ENCODE measurements around the gene BOLL.
"Not testable (repeated sequence)": the region's sequence is repeated elsewhere in the genome, so short reads cannot be mapped to it uniquely, and the experiment has no call there.

Gene BOLL

GRCh38 chr2:197705912-197706838 is 78.9 kb downstream of the BOLL start:
- FAIRE-seq = no peak

- FAIRE-seq = no peak
Measured at GRCh38 chr2:197705121-197705911, 79.8 kb downstream of the BOLL start, which contains the start of gene MARS2. Gene MARS2, plus strand, starts transcription at chr2:197705369. Its CDS starts 37 bp downstream, at chr2:197705406.

GRCh38 chr2:197704434-197705120 is 80.5 kb downstream of the BOLL start:
- FAIRE-seq = no peak

GRCh38 chr2:197700960-197701359 is 84.2 kb downstream of the BOLL start:
- no peak for FAIRE-seq

GRCh38 chr2:197699724-197700123 is 85.4 kb downstream of the BOLL start:
- not testable (repeated sequence) for FAIRE-seq

- FAIRE-seq = not testable (repeated sequence)
Measured at GRCh38 chr2:197696571-197696970, 88.5 kb downstream of the BOLL start.

GRCh38 chr2:197695971-197696370 is 89.1 kb downstream of the BOLL start:
- not testable (repeated sequence) for FAIRE-seq

GRCh38 chr2:197695206-197695605 is 89.9 kb downstream of the BOLL start:
- not testable (repeated sequence) for FAIRE-seq

- FAIRE-seq = no peak
Measured at GRCh38 chr2:197677483-197677882, 107.6 kb downstream of the BOLL start.

GRCh38 chr2:197677056-197677455 is 108.1 kb downstream of the BOLL start:
- FAIRE-seq = no peak
